Esophagus squamous epithelium (tissue), 4 donors: ENCODE measurements around the gene MAPRE2.

ENCODE experiments used
- CTCF ChIP-seq, 6 experiments: fragments of 450-650 bp in 4 of 6; fragments of 200-600 bp in 2 of 6; sonication (generic) in 2 of 6; IDR thresholded peaks; one replicate each; pipeline ENCODE4 v1.5.1; 2016 to 2019; ENCODE audit warnings: antibody characterized with exemption in 6 of 6, mild to moderate bottlenecking in 4 of 6, moderate library complexity in 4 of 6
- POLR2A ChIP-seq, 4 donors: fragments of 450-650 bp; IDR thresholded peaks; one replicate each; pipeline ENCODE4 v1.6.1; 2017; ENCODE audit warnings: antibody characterized with exemption in 4 of 4, mild to moderate bottlenecking in 4 of 4, moderate library complexity in 3 of 4

- TF ChIP-seq CTCF (IDR thresholded peaks at IDR 0.05) (no peak), POLR2A (IDR thresholded peaks at IDR 0.05) (no peak)
These were observed 9.5 kb downstream of the MAPRE2 start for GRCh38 chr18:35050705-35051195.
